Mammary epithelial cell (primary cell): ENCODE measurements around the gene TMEM72.
A peak's percentile ranks its signal among the peaks of the same experiment; 100 is the strongest.

ENCODE experiments used
- EZH2 ChIP-seq: IDR thresholded peaks from 2 replicates; pipeline ENCODE4 v1.6.1; 2012; ENCODE audit warnings: low read length, inconsistent platforms, borderline replicate concordance
- TF ChIP-seq, protein P1 (sequence below), 2 donors: IDR thresholded peaks in 1 of 2; conservative IDR thresholded peaks in 1 of 2; 2 replicates each; pipeline ENCODE4 v1.5.1; 2011 to 2012; ENCODE audit warnings: inconsistent platforms in 2 of 2, low read length in 2 of 2, mild to moderate bottlenecking in 2 of 2, control low read depth in 1 of 2, low read depth in 1 of 2; ENCODE audit not compliant: insufficient read depth in 1 of 2; ENCODE audit errors: extremely low read depth in 1 of 2

DNA sequence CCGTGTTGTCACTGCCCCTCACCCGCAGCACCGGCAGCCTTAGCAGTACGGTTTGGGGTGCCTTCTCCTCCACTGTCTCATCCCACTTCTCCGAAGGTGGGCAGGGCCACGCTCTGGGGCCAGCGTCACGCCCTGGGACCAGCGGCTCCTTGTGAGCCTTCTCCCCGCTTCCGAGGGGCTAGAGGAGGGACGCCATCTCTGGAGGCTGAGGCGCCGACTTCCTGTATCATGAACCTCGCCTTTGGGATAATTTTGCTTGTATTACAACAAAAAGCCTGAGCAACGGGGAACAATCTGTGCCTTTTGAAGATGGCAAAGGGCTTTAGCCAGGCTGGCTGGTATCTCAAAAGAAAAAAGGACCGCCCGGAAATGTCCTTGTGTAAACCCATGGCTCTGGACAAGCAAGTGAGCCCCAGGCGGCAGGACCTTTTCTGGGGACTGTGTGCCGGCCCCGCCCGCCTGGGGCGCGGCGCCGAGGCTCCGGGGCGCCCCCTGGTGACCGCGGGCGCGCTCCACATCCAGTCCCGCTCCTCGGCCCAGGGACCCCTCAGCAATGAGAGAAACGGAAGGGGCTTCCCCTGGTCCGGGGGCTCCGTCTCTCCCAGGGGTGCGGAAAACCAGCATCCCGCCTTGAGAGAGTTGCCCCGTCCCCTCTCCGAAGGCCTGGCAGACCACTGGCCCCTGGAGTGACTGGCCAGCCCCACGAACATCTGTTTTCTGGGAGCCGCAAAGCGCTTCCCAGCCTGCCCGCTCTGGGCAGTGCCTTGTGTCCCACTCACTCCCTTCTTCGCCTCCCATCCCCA, 63.7 kb downstream of the TMEM72 start:
- TF ChIP-seq, protein P1, sequence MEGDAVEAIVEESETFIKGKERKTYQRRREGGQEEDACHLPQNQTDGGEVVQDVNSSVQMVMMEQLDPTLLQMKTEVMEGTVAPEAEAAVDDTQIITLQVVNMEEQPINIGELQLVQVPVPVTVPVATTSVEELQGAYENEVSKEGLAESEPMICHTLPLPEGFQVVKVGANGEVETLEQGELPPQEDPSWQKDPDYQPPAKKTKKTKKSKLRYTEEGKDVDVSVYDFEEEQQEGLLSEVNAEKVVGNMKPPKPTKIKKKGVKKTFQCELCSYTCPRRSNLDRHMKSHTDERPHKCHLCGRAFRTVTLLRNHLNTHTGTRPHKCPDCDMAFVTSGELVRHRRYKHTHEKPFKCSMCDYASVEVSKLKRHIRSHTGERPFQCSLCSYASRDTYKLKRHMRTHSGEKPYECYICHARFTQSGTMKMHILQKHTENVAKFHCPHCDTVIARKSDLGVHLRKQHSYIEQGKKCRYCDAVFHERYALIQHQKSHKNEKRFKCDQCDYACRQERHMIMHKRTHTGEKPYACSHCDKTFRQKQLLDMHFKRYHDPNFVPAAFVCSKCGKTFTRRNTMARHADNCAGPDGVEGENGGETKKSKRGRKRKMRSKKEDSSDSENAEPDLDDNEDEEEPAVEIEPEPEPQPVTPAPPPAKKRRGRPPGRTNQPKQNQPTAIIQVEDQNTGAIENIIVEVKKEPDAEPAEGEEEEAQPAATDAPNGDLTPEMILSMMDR (conservative IDR thresholded peaks at IDR 0.05 in 1 of 2, IDR thresholded peaks at IDR 0.05 in 1 of 2; ENCODE audit: extremely low read depth in 1 of 2, insufficient read depth in 1 of 2, low read depth in 1 of 2, low read length in 2 of 2): peak; percentile 52 to 78
- no peak for TF ChIP-seq EZH2
